ENCODE results near the gene CAMK1.

DNA sequence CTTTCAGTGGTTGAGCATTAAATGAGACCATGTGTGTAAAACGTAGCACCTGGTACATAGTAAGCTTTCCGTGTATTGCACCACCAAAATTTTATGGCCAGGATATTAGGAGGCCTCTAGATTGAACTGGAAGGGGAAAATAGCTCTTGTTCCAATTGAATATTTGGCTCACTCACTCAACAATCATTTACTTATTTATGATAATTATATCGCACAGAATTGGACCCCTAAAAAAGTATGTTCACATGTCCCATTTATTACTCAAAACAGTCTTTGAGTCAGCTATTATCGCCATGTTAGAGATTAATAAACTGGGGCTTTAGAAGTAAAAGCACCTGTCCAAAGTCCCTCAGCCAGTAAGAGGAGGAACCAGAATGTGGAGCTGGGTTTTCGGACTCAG, 35.2 kb upstream of the CAMK1 start:
- TF ChIP-seq, protein P1, sequence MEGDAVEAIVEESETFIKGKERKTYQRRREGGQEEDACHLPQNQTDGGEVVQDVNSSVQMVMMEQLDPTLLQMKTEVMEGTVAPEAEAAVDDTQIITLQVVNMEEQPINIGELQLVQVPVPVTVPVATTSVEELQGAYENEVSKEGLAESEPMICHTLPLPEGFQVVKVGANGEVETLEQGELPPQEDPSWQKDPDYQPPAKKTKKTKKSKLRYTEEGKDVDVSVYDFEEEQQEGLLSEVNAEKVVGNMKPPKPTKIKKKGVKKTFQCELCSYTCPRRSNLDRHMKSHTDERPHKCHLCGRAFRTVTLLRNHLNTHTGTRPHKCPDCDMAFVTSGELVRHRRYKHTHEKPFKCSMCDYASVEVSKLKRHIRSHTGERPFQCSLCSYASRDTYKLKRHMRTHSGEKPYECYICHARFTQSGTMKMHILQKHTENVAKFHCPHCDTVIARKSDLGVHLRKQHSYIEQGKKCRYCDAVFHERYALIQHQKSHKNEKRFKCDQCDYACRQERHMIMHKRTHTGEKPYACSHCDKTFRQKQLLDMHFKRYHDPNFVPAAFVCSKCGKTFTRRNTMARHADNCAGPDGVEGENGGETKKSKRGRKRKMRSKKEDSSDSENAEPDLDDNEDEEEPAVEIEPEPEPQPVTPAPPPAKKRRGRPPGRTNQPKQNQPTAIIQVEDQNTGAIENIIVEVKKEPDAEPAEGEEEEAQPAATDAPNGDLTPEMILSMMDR (IDR thresholded peaks at IDR 0.05): no peak
- TF ChIP-seq POLR2AphosphoS5 (IDR thresholded peaks at IDR 0.05; ENCODE audit: low read depth, low read length) (no peak), TCF7L2 (IDR thresholded peaks at IDR 0.05; ENCODE audit: low read depth, low read length) (no peak)

Data from Panc1 (cell line).